C4-2B (cell line): ENCODE data around the gene CCL4.

ENCODE experiments used
- CTCF ChIP-seq: fragments of 450-650 bp; conservative IDR thresholded peaks from 2 replicates; pipeline ENCODE4 v1.5.1; 2017; ENCODE audit warnings: mild to moderate bottlenecking
- ZFX ChIP-seq: fragments of 450-650 bp; IDR thresholded peaks from 2 replicates; pipeline ENCODE4 v1.6.1; 2017

DNA sequence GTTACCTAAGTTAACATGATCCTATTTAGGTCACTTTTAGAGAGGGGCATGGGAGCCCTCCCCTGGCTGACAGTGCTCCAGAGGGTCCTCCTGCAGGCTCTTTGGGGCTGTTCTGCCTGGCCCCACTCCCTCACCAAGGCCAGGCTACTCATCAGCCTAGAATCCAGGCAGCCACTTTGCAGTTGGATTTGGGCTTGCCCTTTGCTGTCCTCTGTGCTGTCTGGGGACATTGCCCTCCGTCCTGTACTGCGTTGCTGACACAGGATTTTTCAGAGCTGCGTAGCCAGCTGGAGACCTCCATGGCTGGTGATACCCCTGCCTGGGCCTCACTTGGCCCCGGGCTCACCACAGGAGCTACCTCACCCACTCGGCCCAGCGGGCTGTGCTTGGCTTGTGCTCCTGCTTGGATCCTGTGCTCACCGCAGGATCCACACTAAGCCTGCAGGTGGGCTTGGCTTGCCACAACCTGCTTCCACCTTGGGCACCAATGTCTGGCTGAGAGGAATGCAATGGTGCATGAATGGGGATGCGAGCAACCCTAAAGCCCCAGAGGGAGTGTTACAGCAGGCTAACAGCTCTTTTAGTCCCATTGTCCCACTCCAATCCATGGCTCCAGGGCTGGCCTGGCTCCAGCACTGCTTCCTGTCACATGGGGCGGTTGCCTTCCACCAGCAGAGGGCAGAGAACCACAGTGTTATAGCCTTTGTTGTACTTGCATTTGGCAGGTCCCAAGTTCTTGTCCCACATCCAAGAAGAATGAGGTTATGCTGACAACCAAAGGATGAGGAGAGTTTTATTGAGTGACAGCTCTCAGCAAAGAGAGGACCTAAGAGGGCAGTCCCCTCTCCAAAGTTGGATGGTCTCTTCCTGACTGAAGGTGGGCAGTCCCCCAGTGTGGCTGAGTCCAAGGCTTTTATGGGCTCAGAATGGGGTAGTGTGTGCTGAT is 21.5 kb downstream of the CCL4 start:
- TF ChIP-seq CTCF (no peak), ZFX (no peak)
